ENCODE results near the gene GCNA.

GCNA gene

GRCh38 chrX:71603618-71604017, 25.4 kb downstream of the GCNA start:
- no peaks in the 10 kb centered on the region for H3K36me3 ChIP-seq (replicated peaks; ENCODE audit: insufficient read depth, low read length)
- no peaks in the 10 kb centered on the region for H3K4me1 ChIP-seq (ENCODE audit: low read length)
- TF ChIP-seq EZH2phosphoT487 (IDR thresholded peaks at IDR 0.05; ENCODE audit: low read length) (no peak), CTCF (IDR thresholded peaks at IDR 0.05; ENCODE audit: low read length) (no peak), EZH2 (optimal IDR thresholded peaks at IDR 0.05; ENCODE audit: low read depth, low read length) (no peak)
- H3F3A ChIP-seq (ENCODE audit: insufficient read depth, low read length): no peaks in the 10 kb centered on the region
- no peaks in the 10 kb centered on the region for H3K9me3 ChIP-seq (replicated peaks; ENCODE audit: insufficient read depth, low read length)
- no peaks in the 10 kb centered on the region for H3K79me2 ChIP-seq (ENCODE audit: low read length)
- no peak overlapping the region for H3K9ac ChIP-seq (ENCODE audit: low read length)
- no peak for DNase-seq
- H2AFZ ChIP-seq (ENCODE audit: low read length): no peak overlapping the region
- H3K4me2 ChIP-seq (ENCODE audit: low read depth, low read length): no peak overlapping the region
- H3K27me3 ChIP-seq (replicated peaks; ENCODE audit: insufficient read depth, low read length): no peaks in the 10 kb centered on the region
- no peak overlapping the region for H3K27ac ChIP-seq (ENCODE audit: low read length)
- H3K9me2 ChIP-seq (replicated peaks; ENCODE audit: insufficient read depth, low read length): no peaks in the 10 kb centered on the region
- no peaks in the 10 kb centered on the region for H4K20me1 ChIP-seq (ENCODE audit: insufficient read depth, low read length)
- H3K4me3 ChIP-seq (ENCODE audit: low read length): no peak overlapping the region

GRCh38 chrX:71604141-71604540, 25.9 kb downstream of the GCNA start:
- DNase-seq: no peak
- Histone ChIP-seq H3K27ac (ENCODE audit: low read length) (no peak overlapping the region), H3K9me3 (replicated peaks; ENCODE audit: insufficient read depth, low read length) (no peaks in the 10 kb centered on the region), H3K36me3 (replicated peaks; ENCODE audit: insufficient read depth, low read length) (peaks cover 3% of the 10 kb centered on the region; the same call in 1 of the 2 replicates), H3K4me1 (ENCODE audit: low read length) (no peaks in the 10 kb centered on the region; the same call in 1 of the 2 replicates), H3K9me2 (replicated peaks; ENCODE audit: insufficient read depth, low read length) (no peaks in the 10 kb centered on the region), H4K20me1 (ENCODE audit: insufficient read depth, low read length) (no peaks in the 10 kb centered on the region), H3F3A (ENCODE audit: insufficient read depth, low read length) (no peaks in the 10 kb centered on the region), H3K27me3 (replicated peaks; ENCODE audit: insufficient read depth, low read length) (no peaks in the 10 kb centered on the region), H2AFZ (ENCODE audit: low read length) (no peak overlapping the region), H3K79me2 (ENCODE audit: low read length) (no peaks in the 10 kb centered on the region), H3K9ac (ENCODE audit: low read length) (no peak overlapping the region), H3K4me3 (ENCODE audit: low read length) (no peak overlapping the region), H3K4me2 (ENCODE audit: low read depth, low read length) (no peak overlapping the region)
- no peak for TF ChIP-seq EZH2 (optimal IDR thresholded peaks at IDR 0.05; ENCODE audit: low read depth, low read length)
- TF ChIP-seq CTCF (IDR thresholded peaks at IDR 0.05; ENCODE audit: low read length): no peak
- no peak for TF ChIP-seq EZH2phosphoT487 (IDR thresholded peaks at IDR 0.05; ENCODE audit: low read length)

- Histone ChIP-seq H3K4me2 (ENCODE audit: low read depth, low read length) (no peak overlapping the region), H3K36me3 (replicated peaks; ENCODE audit: insufficient read depth, low read length) (peaks cover 7% of the 10 kb centered on the region), H3K9me3 (replicated peaks; ENCODE audit: insufficient read depth, low read length) (no peaks in the 10 kb centered on the region), H3F3A (ENCODE audit: insufficient read depth, low read length) (no peaks in the 10 kb centered on the region), H3K4me1 (ENCODE audit: low read length) (no peaks in the 10 kb centered on the region; the same call in 1 of the 2 replicates), H4K20me1 (ENCODE audit: insufficient read depth, low read length) (no peaks in the 10 kb centered on the region), H3K79me2 (ENCODE audit: low read length) (no peaks in the 10 kb centered on the region), H3K27me3 (replicated peaks; ENCODE audit: insufficient read depth, low read length) (no peaks in the 10 kb centered on the region), H2AFZ (ENCODE audit: low read length) (no peak overlapping the region), H3K9me2 (replicated peaks; ENCODE audit: insufficient read depth, low read length) (no peaks in the 10 kb centered on the region), H3K27ac (ENCODE audit: low read length) (no peak overlapping the region), H3K4me3 (ENCODE audit: low read length) (no peak overlapping the region), H3K9ac (ENCODE audit: low read length) (no peak overlapping the region)
- TF ChIP-seq CTCF (IDR thresholded peaks at IDR 0.05; ENCODE audit: low read length): no peak
- TF ChIP-seq EZH2phosphoT487 (IDR thresholded peaks at IDR 0.05; ENCODE audit: low read length): no peak
- TF ChIP-seq EZH2 (optimal IDR thresholded peaks at IDR 0.05; ENCODE audit: low read depth, low read length): no peak
- no peak for DNase-seq
Measured at GRCh38 chrX:71604796-71605568, 26.7 kb downstream of the GCNA start.
